NCI-H774 (cell line): Measurements from ENCODE around the gene USP48.
"Not testable (repeated sequence)": the region's sequence is repeated elsewhere in the genome, so short reads cannot be mapped to it uniquely, and the experiment has no call there.

ENCODE experiments used
- DNase-seq: peaks from one replicate; lab custom pipeline; 2025; lab: John Stamatoyannopoulos, UW

The USP48 gene

DNA sequence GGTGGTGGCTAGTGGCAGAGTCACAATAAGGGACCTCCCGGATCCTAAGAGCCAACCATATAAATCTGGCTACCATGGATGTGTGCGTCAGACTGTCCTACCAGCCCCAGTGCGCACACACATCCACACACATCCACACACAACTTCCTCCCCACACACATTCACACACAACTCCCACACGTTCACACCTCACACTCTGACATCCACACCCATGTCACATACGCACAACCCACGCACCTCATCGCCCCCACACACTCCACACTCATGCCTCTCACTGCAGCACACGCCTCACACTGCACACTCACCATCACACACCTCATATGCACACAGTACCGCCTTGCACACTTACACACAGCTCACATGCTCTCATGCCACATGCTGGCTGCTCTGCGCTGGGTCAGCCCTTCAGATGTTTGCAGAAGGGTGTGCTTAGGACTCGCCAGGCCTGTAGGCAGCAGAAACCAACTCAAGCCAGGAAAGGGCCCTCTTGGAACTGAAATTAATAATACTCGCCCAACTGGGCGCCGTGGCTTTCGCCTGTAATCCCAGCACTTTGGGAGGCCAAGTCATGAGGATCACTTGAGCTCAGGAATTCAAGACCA, 32.1 kb upstream of the USP48 start:
- DNase-seq: no peak

DNA sequence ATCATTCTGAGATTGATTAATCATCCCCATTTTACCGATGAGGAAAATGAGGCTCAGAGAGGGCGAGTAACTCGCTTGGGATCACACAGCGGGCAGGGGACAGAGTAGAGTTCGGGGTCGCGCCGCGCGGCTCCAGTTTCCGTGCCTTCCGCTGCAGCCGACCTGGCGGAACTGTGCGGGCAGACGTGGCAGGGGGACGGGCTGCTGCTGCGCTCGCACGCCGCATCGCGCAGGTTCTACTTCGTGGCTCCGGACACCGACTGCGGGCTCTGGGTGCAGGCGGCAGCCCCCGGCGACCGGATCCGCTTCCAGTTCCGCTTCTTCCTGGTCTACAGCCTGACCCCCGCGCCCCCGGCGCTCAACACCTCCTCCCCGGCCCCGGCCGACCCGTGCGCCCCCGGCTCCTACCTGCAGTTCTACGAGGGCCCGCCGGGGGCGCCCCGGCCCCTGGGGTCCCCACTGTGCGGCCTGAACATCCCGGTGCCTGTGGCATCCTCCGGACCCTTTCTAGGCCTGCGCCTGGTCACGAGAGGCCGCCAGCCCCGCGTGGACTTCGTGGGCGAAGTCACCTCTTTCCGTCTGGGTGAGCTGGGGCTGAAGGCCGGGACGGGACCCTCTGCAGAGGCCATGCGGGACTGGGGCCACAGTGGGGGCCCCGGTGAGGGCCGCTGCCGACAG, 31.4 kb upstream of the USP48 start:
- no peak for DNase-seq

DNA sequence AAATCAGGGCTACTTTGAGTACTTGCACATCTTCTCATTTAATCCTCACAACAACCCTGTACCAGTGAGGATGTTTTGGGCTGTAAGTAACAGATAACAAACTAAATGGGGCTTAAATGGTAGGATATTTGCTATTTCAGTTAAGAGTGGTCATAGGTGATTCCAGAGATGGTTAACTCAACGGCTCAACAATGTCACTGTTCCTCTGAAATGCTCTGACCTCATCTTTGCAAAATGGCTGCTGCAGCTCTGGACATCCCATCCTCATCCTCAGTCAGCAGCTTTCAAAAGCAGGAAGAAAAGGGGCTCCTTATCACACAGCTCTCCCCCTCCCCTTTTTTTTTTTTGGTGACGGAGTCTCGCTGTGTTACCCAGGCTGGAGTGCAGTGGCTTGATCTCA, 30.6 kb upstream of the USP48 start:
- DNase-seq: no peak

DNA sequence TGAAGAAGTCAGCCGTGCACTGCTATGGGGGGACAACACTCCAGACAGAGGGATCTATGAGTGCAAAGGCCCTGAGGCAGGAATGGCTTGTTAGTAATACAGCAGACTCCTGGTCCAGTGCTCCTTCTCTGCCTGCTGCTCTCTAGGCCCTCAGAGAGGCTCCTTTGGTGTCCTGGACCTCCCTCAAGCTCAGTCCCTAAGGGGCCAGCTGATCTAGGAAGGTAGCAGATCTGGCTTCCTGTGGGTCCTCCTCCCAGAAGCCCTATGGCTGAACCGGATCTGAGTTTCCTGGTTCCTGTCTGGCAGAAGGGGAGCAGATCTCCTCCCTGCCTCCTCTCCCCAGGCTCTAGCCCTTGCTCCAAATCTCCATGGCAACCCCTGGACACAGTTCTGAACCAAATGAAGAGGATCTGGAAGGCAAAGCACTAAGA, 28.9 kb upstream of the USP48 start, which contains the start of gene LDLRAD2:
LDLRAD2 (plus strand) TSS at position 391 of the 431 bp plus-strand sequence. CDS start 187 bp downstream, outside the sequence.
- no peak for DNase-seq

DNA sequence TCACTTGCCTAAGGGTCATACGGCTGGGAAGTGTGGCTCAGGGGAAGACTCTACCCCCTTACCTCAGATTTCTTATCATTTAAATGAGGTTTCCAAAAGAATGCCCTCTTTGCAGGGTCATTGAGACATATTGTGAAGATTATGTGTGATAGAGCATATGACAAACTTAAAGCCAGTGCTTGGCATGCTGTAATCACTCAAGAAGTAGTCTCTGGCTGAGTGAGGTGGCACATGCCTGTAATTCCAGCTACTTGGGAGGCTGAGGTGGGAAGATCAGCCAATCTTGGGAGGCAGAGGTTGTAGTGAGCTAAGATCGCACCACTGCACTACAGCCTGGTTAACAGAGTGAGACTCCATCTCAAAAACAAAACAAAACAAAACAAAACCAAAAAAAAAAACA, 21.6 kb upstream of the USP48 start:
- no peak for DNase-seq

DNA sequence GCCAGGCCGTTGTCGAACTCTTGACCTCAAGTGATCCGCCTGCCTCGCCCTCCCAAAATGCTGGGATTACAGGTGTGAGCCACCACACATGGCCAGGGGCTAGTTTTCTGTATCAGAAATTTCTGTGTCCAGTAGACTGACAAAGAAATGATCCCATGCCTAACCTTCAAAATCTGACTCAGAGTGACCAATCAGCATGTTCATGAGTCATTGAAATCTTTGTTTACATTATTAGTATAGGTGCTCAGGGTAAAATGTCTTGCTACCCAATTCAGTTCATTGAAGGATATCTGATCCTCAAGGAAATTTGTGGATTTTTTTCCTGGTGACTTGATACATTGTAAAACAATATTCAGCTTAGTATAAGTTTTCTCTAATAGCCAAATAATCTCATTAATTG, 18.2 kb upstream of the USP48 start:
- no peak for DNase-seq

DNA sequence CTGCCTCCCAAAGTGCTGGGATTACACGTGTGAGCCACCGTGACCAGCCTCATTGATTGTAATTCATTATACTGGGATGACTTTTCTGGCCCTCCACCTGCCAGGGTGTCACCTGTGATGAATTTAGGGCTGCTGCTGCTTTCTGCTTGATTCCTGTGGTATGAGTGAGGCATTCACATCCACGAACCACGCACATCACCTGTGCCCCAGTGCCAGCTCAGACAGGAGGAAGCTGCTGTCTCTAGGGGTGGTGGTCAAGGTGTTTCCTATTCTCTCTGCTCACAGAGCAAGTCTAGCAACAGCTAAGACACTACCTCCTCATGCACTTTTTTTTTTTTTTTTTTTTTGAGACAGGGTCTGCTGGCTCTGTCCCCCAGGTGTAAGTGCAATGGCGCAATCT, 16.8 kb upstream of the USP48 start:
- no peak for DNase-seq

DNA sequence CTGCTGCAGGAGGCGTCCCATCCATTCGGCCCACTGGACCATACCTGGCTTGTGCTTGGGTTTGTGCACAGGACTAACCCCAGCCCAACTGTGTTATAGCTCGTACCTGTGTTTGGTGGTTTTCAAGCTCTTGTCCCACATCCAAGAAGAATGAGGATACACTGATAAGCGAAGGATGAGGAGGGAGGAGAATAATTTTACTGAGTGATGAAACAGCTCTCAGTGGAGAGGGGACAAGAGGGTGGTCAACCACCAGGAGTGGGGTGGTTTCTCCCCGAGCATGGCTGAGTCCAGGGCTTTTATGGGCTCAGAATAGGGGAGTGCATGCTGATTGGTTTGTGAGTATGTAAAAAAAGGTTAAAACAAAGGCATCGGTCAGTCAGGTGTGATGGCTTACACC, 12.1 kb upstream of the USP48 start:
- DNase-seq: no peak

DNA sequence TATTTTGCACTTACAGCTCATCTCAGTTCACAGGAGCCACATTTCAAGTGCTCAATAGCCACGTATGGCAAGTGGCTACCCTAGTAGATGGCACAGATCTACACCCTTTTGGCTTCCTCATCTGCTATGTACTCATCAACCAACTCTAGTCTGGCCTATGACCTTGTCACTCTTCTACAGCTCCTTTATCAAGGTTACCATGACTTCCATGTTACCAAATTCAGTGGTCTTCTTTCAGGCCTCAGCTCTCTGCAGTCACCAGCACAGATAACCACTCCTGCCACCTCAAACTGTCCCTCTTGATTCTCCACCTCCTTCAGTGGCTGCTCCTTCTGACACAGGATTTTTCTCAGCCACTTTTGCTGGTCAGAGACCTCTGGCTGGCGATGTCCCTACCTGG, 11.7 kb upstream of the USP48 start:
- no peak for DNase-seq

DNA sequence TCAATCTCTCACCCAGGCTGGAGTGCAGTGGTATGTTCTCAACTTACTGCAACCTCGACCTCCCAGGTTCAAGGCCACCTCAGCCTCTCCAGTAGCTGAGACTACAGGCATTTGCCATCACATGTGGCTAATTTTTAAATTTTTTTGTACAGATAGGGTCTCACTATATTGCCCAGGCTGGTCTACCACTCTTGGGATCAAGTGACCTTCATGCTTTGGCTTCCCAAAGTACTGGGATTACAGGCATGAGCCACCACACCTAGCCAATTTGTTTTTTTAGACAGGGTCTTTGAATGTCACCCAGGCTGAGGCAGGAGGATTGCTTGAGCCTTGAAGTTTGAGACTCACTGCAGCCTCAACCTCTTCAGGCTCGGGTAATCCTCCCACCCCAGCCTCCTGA, 10.2 kb upstream of the USP48 start:
- DNase-seq: no peak

DNA sequence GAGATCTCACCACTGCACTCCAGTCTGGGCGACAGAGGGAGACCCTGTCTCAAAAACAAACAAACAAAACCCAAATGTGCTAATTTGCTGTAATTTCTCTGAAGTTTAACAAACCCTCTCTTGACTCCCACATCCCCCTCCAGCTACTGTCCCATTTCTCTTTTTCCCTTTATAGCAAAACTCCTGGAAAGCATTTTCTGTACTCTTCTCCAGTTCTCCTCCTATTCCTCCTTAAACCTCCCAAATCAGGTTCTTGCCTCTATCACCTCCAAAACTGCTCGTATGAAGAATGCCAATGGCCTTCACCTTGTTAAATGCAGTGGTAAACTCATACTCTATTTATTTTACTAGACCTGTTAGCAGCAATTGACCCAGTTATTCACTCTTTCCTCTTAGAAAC, 3.7 kb upstream of the USP48 start:
- DNase-seq: no peak

DNA sequence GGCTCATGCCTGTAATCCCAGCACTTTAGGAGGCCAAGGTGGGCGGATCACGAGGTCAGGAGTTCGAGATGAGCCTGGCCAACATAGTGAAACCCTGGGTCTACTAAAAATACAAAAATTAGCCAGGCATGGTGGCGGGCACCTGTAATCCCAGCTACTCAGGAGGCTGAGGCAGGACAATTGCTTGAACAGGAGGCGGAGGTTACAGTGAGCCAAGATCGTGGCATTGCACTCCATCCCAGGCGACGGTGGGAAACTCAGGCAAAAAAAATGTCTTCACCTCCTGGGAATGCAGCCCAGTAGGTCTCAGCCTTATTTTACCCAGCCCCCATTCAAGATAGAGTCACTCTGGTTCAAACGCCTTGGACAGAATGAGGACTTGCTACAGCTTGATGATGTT, 2.8 kb upstream of the USP48 start:
- DNase-seq: not testable (repeated sequence)

DNA sequence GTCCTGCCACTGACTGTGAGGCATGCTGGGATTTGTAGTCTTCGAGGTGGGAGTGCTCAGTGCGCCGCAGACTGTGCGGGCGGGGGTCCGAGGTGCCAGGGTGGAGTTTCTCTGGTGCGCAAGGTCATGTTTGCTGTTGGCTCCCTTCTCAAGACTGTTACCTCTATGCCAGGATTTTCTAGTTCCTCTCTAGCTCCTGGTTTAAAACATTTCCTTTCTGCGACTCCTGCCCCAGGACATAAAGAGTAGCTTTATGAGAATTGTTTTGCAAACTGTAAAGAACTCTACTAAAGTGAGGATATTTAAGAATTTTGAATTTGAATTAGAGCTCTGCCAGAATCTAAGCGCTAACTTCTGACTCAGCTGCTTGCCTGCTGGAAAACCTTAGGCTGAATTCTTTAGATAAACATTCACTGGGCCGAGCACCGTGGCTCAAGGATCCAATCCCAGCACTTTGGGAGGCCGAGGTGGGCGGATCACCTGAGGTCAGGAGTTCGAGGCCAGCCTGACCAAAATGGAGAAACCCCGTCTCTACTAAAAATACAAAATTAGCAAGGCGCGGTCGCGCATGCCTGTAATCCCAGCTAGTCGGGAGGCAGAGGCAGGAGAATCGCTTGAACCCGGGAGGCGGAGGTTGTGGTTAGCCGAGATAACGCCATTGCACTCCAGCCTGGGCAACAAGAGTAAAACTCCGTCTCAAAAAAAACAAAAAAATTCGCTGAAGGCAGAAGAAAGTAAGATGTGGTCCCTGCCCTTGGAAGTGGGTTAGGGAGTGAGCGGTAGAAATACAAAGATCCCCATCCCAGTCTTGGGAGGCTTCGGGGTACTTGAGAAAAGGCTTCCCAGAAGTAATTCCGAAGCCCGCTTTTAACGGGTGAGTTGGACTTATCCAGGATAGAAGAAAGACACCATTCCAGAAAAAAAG, 992 bp upstream of the USP48 start:
- no peak for DNase-seq

DNA sequence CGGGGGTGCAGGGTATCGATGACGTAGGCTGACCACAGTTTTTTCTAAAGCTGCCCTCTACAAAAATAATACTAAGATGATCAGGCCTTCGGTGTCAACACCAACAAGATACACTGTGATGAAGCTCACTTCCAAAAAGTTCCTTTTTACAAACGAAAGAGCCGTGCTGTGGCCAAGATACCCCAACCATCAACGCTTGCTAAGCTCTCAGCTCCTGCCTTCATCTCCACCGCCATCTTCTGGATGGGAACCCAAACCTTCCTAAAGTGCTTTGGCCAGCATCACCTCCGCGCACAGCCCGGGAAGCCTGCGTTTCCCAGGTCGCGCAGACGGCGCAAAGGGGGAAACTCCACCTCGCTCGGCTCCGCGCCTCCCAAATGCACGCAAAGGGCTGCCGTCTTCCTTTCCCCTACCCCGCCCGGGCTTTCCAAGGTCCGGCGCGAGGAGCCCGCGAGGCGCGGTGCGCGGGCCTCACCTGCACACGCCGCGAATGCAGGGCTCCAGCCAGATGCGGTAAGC, 541 bp downstream of the USP48 start:
- DNase-seq: no peak

DNA sequence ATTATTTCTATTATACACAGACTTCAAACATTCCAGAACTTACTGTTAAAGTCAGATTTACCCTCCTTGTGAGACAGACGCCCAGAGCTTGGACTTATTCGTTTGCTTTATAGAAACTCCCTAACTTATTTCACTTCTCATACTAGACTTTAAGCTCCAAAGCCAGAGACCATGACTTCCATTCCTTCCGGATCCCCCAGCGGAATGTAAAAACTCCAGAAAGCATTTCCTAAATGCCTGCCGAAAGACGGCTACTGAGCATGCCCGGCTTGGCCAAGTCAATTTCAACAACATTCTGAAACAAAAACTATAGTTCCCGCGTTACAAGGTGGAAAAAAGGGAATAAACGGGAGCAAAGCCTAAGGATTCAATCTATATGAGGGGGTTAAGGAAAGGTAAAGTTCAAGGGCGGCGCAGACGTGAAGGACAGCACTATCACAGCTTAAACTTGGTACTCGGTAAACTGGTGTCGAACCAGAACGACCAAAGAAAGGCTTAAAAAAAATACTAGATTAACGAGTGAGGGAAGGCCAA, 1.1 kb downstream of the USP48 start:
- no peak for DNase-seq

DNA sequence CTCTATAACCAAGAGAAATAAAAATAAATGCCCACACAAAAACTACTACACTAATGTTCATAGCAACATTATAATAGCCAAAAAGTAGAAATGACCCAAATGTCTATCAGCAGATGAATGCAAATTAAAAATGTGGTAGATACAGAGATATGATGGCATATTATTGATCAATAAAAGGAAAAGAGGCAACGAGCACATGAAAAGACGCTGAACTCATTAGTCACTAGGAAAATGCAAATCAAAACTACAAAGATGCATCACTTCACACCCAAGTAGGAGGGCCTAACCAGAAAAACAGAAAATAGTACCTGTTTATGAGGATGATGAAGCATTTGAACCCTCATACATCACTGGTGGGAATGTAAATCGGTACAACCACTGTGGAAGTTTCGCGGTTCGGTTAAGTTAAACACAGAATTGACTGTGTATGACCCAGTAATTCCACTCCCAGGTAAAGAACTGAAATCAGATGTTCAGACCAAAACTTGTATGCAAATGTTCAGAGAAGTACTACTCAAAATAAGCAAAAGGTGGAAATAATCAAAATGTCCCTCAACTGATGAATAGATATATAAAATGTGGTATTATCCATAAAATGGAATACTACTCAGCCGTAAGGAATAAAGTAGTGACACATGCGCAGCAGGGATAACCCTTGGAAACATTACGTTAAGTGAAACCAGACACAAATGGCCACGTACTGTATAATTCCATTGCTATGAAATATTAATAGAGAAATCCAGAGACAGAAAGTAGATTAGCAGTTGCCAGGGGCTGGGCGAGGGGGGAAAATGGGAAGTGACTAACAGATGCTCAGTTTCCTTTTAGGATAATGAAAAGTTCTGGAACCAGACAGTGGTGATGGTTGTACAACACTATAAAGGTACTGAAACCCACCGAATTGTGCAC, 3.1 kb downstream of the USP48 start:
- no peak for DNase-seq

DNA sequence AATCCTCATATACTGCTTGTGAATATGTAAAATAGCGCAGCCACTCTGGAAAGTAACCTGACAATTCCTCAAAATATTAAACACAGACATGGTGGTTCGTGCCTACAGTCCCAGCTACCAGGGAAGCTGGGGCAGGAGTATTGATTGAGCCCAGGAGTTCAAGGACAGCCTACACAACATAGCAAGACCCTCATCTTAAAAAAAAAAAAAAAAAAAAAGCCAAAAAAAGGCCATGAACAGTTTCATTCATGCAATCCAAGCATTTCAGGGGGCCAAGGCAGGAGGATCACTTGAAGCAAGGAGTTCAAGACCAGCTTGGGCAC, 4.6 kb downstream of the USP48 start:
- no peak for DNase-seq

DNA sequence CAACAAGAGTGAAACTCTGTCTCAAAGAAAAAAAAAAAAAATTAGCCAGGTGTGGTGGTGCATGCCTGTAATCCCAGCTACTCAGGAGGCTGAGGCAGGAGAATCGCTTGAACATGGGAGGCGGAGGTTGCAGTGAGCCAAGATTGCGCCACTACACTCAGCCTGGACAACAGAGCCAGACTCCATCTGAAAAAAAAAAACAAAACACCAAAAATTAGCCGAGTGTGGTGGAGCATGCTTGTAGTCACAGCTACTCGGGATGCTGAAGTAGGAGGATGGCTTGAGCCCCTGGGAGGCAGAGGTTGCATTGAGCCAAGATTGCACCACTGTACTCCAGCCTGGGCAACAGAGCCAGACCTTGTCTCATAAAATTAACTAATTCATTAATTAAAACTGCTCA, 6.0 kb downstream of the USP48 start:
- DNase-seq: not testable (repeated sequence)

DNA sequence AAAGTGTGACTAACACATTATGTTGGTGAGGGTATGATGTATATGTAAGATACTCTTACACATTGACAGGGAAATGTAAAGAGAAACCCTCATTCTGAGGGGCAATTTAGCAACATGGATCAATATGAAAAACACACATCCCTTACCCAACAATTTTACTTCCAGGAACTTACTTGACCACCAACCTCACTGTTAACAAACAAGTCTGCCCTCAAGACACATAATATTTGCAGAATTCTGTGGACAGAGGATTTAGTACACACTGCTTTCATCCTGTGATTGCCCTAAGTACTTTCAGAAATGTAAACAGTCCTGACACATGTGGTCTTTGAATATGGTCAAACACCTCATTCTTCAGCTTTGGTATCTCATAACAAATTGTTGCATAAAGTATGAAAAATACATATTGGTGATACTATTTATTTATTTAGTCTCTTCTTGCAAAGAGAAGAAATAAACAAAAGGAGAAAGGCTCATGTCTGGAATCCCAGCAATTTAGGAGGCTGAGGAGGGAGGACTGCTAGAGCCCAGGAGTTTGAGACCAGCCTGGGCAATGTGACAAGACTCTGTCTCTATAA, 6.9 kb downstream of the USP48 start:
- DNase-seq: no peak

DNA sequence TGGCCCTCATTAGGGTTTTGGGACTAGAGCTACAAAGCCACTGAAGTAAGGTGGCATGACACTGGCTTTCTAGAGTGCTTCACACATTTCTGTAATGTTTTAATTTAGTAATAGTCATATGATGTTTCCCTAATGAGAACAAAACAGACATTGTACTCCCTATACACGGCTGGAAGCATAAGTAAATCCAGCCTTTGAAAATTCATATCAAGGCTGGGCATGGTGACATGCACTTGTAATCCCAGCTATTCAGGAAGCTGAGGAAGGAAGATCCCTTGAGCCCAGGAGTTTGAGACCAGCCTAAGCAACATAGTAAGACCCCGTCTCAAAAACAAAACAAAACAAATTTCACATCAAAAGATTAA, 7.4 kb downstream of the USP48 start:
- DNase-seq: no peak

DNA sequence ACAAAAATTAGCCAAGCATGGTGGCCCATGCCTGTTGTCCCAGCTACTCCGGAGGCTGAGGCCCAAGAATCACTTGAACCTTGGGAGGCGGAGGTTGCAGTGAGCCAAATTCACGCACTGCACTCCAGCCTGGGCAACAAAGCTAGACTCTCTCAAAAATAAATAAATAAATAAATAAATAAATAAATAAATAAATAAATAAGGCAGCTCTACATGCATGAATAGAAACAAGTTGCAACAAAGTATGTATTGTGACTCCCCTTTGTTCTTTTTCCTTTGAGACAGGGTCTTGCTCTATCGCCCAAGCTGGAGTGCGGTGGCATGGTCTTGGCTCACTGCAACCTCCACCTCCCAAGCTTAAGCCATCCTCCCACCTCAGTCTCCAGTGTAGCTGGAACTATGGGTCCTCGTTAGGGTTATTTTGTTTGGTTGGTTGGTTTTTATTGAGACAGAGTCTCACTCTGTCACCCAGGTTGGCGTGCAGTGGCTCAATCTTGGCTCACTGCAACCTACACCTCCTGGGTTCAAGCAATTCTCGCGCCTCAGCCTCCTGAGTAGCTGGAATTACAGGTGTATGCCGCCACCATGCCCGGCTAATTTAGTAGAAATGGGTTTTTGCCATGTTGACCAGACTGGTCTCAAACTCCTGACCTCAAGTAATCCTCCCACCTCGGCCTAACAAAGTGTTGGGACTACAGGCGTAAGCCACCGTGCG, 8.0 kb downstream of the USP48 start:
- no peak for DNase-seq
